DND-41 (cell line): ENCODE measurements around the gene FABP6.

Experiments used
- ATAC-seq: fragments of 200-7000 bp; cut with Tn5 transposase; 3 replicates; pipeline ENCODE4 v1.9.1; 2021; ENCODE audit warnings: low read depth; ENCODE audit not compliant: insufficient read depth
- DNase-seq: peaks from one replicate; pipeline ENCODE4 v3.0.0-alpha.2; 2020
- H2AFZ ChIP-seq: 2 replicates; pipeline ENCODE4 v1.6.0; 2012; ENCODE audit warnings: low read depth, low read length
- H3K27ac ChIP-seq: 2 replicates; pipeline ENCODE4 v1.5.1; 2012; ENCODE audit warnings: low read length, inconsistent platforms
- H3K27me3 ChIP-seq: fragments of 200-600 bp; sonication (generic); 2 replicates; pipeline ENCODE4 v1.6.0; 2012; ENCODE audit warnings: low read length, mild to moderate bottlenecking, inconsistent platforms; ENCODE audit not compliant: insufficient read depth, poor library complexity
- H3K36me3 ChIP-seq: 2 replicates; pipeline ENCODE4 v1.5.1; 2012; ENCODE audit warnings: low read length, inconsistent platforms; ENCODE audit not compliant: insufficient read depth
- H3K4me1 ChIP-seq: 2 replicates; pipeline ENCODE4 v1.5.1; 2012; ENCODE audit warnings: mild to moderate bottlenecking, low read length; ENCODE audit not compliant: insufficient read depth
- H3K4me2 ChIP-seq: 2 replicates; pipeline ENCODE4 v1.6.0; 2012; ENCODE audit warnings: mild to moderate bottlenecking, moderate library complexity, low read length, inconsistent platforms; ENCODE audit not compliant: insufficient read depth
- H3K4me3 ChIP-seq, 2 experiments: fragments of 200-600 bp in 1 of 2; shearing (Covaris generic) in 1 of 2; 2 replicates each; pipeline ENCODE4 v1.5.1; 2012 to 2016; ENCODE audit warnings: inconsistent platforms in 2 of 2, low read length in 2 of 2, mild to moderate bottlenecking in 2 of 2, low read depth in 1 of 2, moderate library complexity in 1 of 2
- H3K79me2 ChIP-seq: 2 replicates; pipeline ENCODE4 v1.6.0; 2012; ENCODE audit warnings: low read length, inconsistent platforms; ENCODE audit not compliant: insufficient read depth
- H3K9ac ChIP-seq: 2 replicates; pipeline ENCODE4 v1.6.0; 2012; ENCODE audit warnings: low read depth, mild to moderate bottlenecking, inconsistent platforms, low read length, moderate library complexity
- H3K9me3 ChIP-seq: 2 replicates; pipeline ENCODE4 v1.5.1; 2012; ENCODE audit warnings: low read length, moderate library complexity, mild to moderate bottlenecking, inconsistent platforms; ENCODE audit not compliant: insufficient read depth, severe bottlenecking
- H4K20me1 ChIP-seq: 2 replicates; pipeline ENCODE4 v1.6.0; 2012; ENCODE audit warnings: low read length; ENCODE audit not compliant: insufficient read depth
- CTCF ChIP-seq: IDR thresholded peaks from 2 replicates; pipeline ENCODE4 v1.5.1; 2012; ENCODE audit warnings: borderline replicate concordance, low read length, moderate library complexity, mild to moderate bottlenecking; ENCODE audit not compliant: poor library complexity, severe bottlenecking; ENCODE audit errors: extremely low read depth
- EZH2 ChIP-seq: IDR thresholded peaks from 3 replicates; pipeline ENCODE4 v1.6.1; 2012; ENCODE audit warnings: borderline replicate concordance, low read depth, mild to moderate bottlenecking, moderate library complexity, low read length, inconsistent platforms; ENCODE audit not compliant: severe bottlenecking

FABP6 gene

GRCh38 chr5:160253441-160253840 lies 24.1 kb downstream of the FABP6 start:
- no peaks in the 10 kb centered on the region for H3K4me1 ChIP-seq
- H3K4me2 ChIP-seq = no peak overlapping the region
- H3K79me2 ChIP-seq = no peaks in the 10 kb centered on the region
- no peak for DNase-seq
- TF ChIP-seq CTCF (no peak), EZH2 (no peak)
- H3K4me3 ChIP-seq = no peak overlapping the region
- no peak overlapping the region for H3K9ac ChIP-seq
- no peaks in the 10 kb centered on the region for H3K9me3 ChIP-seq
- H3K27ac ChIP-seq = no peak overlapping the region
- H2AFZ ChIP-seq = no peak overlapping the region
- peaks cover 4% of the 10 kb centered on the region; the same call in 1 of the 2 replicates for H3K36me3 ChIP-seq
- no peaks in the 10 kb centered on the region for H4K20me1 ChIP-seq
- H3K27me3 ChIP-seq = no peaks in the 10 kb centered on the region
- no peak for ATAC-seq

- H3K9me3 ChIP-seq = no peaks in the 10 kb centered on the region
- H4K20me1 ChIP-seq = no peaks in the 10 kb centered on the region
- H3K4me1 ChIP-seq = no peaks in the 10 kb centered on the region
- DNase-seq (no peak), ATAC-seq (no peak)
- TF ChIP-seq EZH2 = no peak
- no peak for TF ChIP-seq CTCF
- no peak overlapping the region for H3K4me2 ChIP-seq
- peaks cover 4% of the 10 kb centered on the region; the same call in 1 of the 2 replicates for H3K36me3 ChIP-seq
- no peaks in the 10 kb centered on the region for H3K79me2 ChIP-seq
- no peak overlapping the region for H2AFZ ChIP-seq
- no peak overlapping the region for H3K4me3 ChIP-seq
- no peak overlapping the region for H3K9ac ChIP-seq
- no peak overlapping the region for H3K27ac ChIP-seq
- H3K27me3 ChIP-seq = no peaks in the 10 kb centered on the region
Observed at GRCh38 chr5:160254706-160255105, 25.4 kb downstream of the FABP6 start.

GRCh38 chr5:160259341-160259740 lies 30.0 kb downstream of the FABP6 start:
- H3K27me3 ChIP-seq = no peaks in the 10 kb centered on the region
- H3K4me3 ChIP-seq = no peak overlapping the region
- no peak overlapping the region for H3K4me2 ChIP-seq
- no peaks in the 10 kb centered on the region for H3K9me3 ChIP-seq
- H3K36me3 ChIP-seq = no peaks in the 10 kb centered on the region
- H3K27ac ChIP-seq = no peak overlapping the region
- peaks cover 11% of the 10 kb centered on the region for H3K4me1 ChIP-seq
- no peak for ATAC-seq
- no peak for DNase-seq
- TF ChIP-seq CTCF = no peak
- H3K79me2 ChIP-seq = no peaks in the 10 kb centered on the region
- H2AFZ ChIP-seq = no peak overlapping the region
- no peaks in the 10 kb centered on the region for H4K20me1 ChIP-seq
- no peak overlapping the region for H3K9ac ChIP-seq
